GM10847 (cell line): ENCODE data around the gene ZNRF1.

ENCODE experiments used
- POLR2A ChIP-seq: IDR thresholded peaks from 2 replicates; pipeline ENCODE4 v1.6.1; 2011; ENCODE audit not compliant: insufficient read length; ENCODE audit errors: extremely low read depth

ZNRF1 gene

GRCh38 chr16:75093598-75094540 is 95.0 kb downstream of the ZNRF1 start:
- TF ChIP-seq POLR2A: no peak

- no peak for TF ChIP-seq POLR2A
Measured at GRCh38 chr16:75095204-75095621, 96.4 kb downstream of the ZNRF1 start.

- no peak for TF ChIP-seq POLR2A
Measured at GRCh38 chr16:75096656-75097055, 97.8 kb downstream of the ZNRF1 start.

- no peak for TF ChIP-seq POLR2A
Measured at GRCh38 chr16:75097191-75097761, 98.5 kb downstream of the ZNRF1 start.

GRCh38 chr16:75097941-75098901 is 99.4 kb downstream of the ZNRF1 start:
- no peak for TF ChIP-seq POLR2A

DNA sequence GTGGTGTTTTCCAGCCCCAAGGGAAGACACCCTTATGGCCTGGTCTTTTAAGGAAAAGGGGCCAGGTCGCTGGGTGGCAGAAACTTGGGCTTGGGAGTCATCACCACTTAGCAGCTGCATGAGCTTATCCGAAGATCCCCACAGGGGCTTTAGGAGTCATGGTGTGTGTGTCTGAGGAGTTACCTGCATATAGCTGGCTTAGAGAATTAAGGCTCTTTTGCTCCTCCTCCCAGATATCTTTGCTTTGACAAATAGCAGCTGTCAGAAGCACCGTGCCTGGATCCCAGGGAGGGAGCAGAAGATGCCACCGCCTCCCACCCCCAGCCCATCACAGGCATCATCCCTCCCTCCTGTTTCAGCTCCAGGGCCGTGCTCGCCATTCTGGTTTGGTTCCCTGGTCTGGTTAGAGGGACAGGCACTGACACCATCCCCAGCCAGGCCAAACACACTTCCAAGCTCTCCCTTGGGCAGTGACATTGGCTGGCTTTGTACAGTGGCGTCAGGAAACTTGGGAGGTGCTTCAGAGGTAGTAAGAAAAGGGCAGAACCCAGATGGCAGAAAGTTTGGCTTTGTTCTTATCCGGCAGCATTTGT is 100.3 kb downstream of the ZNRF1 start:
- TF ChIP-seq POLR2A: no peak

- no peak for TF ChIP-seq POLR2A
Measured at GRCh38 chr16:75099738-75100602, 101.1 kb downstream of the ZNRF1 start.

DNA sequence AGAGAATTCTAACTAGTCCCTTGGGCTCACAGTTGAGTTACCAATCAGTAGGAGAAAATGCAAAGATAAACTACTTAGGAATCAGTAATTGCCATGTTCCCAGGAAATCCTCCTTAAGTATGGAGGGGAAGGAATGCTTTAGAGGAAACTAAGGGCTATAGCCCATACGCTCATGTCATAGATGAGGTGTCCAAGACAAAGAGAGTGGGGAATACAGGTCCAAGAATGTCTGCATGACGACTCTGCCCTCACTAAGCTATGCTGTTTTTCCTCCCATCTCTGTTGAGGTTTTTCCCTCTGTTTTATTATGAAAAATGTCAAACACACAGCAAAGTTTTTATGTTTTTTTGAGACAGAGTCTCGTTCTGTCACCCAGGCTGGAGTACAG is 101.8 kb downstream of the ZNRF1 start:
- TF ChIP-seq POLR2A: no peak

- no peak for TF ChIP-seq POLR2A
Measured at GRCh38 chr16:75101635-75102034, 102.8 kb downstream of the ZNRF1 start.

GRCh38 chr16:75102595-75102994 is 103.8 kb downstream of the ZNRF1 start:
- no peak for TF ChIP-seq POLR2A

DNA sequence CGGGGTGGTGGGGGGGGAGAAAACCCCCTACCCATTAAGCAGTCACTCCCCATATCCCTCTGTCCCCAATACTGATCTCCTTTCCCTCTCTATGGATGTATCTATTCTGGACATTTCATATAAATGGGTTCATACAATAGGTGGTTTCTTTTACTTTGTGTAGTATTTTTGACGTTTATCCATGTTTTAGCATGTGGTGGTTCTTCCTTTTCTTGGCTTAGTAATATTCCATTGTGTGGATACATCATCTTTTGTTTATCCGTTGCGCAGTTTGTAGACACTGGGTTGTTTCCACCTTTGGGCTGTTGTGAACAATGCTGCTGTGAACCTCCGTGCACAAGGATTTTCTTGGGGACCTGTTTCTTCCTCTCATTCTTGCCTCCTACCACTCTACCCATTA is 105.2 kb downstream of the ZNRF1 start:
- TF ChIP-seq POLR2A: no peak

GRCh38 chr16:75104836-75105235 is 106.0 kb downstream of the ZNRF1 start:
- TF ChIP-seq POLR2A: no peak

DNA sequence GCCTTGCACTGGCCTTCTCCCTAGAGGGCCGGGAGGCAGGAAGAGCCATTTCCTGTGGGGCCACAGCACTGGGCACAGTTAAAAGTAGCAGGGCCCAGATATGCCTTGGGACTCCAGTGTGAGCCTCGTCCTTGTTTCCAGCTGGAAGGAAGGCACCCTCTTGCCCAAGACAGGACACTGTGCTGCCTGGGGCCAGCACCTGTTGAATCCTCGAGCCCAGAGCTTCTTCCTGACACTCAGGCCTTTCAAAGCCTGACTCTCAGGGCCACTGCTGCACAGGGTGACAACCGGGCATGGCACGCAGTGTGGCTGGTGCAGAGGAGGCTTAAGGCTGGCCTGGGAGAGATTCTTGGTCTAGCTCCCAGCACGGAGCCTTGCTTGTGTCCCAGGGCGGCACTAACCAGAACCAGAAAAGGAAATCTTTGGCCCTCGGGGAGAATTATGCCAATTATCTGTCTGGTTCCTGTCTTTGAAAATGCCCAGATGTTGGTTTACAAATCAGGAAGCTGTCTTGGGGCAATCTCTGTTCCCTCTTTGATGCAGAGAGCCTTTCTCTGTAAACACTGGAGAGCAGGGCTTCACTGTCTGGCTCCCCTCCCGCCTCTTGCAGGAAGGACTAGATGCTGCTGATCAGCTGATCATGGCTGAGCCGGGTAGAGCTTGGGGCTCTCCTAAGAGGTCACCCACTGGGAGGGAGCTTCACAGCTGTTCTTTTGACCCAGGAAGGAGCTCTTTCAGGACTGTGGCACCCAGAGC is 106.7 kb downstream of the ZNRF1 start:
- TF ChIP-seq POLR2A: no peak

- TF ChIP-seq POLR2A: no peak
Measured at GRCh38 chr16:75106351-75107274, 107.8 kb downstream of the ZNRF1 start.
